Forelimb muscle (tissue), 1 donor: ENCODE measurements around the gene TRIM44. TPM values are rescaled to one million over a fixed set of nuclear protein-coding genes. Genes with fewer than 3 reads are reported as not detected.
"Not testable (repeated sequence)": the region's sequence is repeated elsewhere in the genome, so short reads cannot be mapped to it uniquely, and the experiment has no call there.

ENCODE experiments used
- DNase-seq: peaks from one replicate; pipeline ENCODE4 v3.0.0-alpha.2; 2013; ENCODE audit warnings: low read depth
- polyA plus RNA-seq: library from polyadenylated mRNA; unstranded; fragments of 120-200 nt; gene quantifications from one replicate; pipeline ENCODE4 v1.2.1, GENCODE V29; 2013; ENCODE audit not compliant: insufficient read length

TRIM44 gene
- polyA plus RNA-seq, 1 donor = 37.7 TPM

- peak; percentile 91 for DNase-seq
Measured at GRCh38 chr11:35815556-35816315, 153.2 kb downstream of the TRIM44 start.

GRCh38 chr11:35820614-35821013 is 158.0 kb downstream of the TRIM44 start:
- no peak for DNase-seq

- no peak for DNase-seq
Measured at GRCh38 chr11:35822815-35823495, 160.4 kb downstream of the TRIM44 start.

- no peak for DNase-seq
Measured at GRCh38 chr11:35823742-35824298, 161.2 kb downstream of the TRIM44 start.

- no peak for DNase-seq
Measured at GRCh38 chr11:35825386-35825785, 162.8 kb downstream of the TRIM44 start.

GRCh38 chr11:35826006-35826405 is 163.4 kb downstream of the TRIM44 start:
- no peak for DNase-seq

GRCh38 chr11:35826949-35827348 is 164.4 kb downstream of the TRIM44 start:
- no peak for DNase-seq

- no peak for DNase-seq
Measured at GRCh38 chr11:35836205-35836604, 173.6 kb downstream of the TRIM44 start.

GRCh38 chr11:35838071-35838470 is 175.5 kb downstream of the TRIM44 start:
- no peak for DNase-seq

GRCh38 chr11:35838697-35839367 is 176.3 kb downstream of the TRIM44 start:
- DNase-seq = not testable (repeated sequence)

- no peak for DNase-seq
Measured at GRCh38 chr11:35839368-35840161, 177.0 kb downstream of the TRIM44 start.

- DNase-seq = no peak
Measured at GRCh38 chr11:35841733-35842132, 179.2 kb downstream of the TRIM44 start.

- no peak for DNase-seq
Measured at GRCh38 chr11:35842958-35843357, 180.4 kb downstream of the TRIM44 start.

- DNase-seq = no peak
Measured at GRCh38 chr11:35844579-35844978, 182.0 kb downstream of the TRIM44 start.

GRCh38 chr11:35845860-35846259 is 183.3 kb downstream of the TRIM44 start:
- DNase-seq = no peak

- DNase-seq = no peak
Measured at GRCh38 chr11:35846874-35847273, 184.3 kb downstream of the TRIM44 start.

- no peak for DNase-seq
Measured at GRCh38 chr11:35847473-35847872, 184.9 kb downstream of the TRIM44 start.

- DNase-seq = no peak
Measured at GRCh38 chr11:35848616-35849015, 186.0 kb downstream of the TRIM44 start.

GRCh38 chr11:35850191-35850590 is 187.6 kb downstream of the TRIM44 start:
- DNase-seq = no peak

- no peak for DNase-seq
Measured at GRCh38 chr11:35851342-35851741, 188.8 kb downstream of the TRIM44 start.

- DNase-seq = no peak
Measured at GRCh38 chr11:35852056-35852455, 189.5 kb downstream of the TRIM44 start.

- no peak for DNase-seq
Measured at GRCh38 chr11:35853971-35854370, 191.4 kb downstream of the TRIM44 start.
